ENCODE data around the gene DDX24.

DDX24 gene

GRCh38 chr14:94021416-94022157, 59.4 kb downstream of the DDX24 start:
- ChIA-PET POLR2A (no interaction called here), CTCF (interaction anchor here (1.0 to 2.4 kb wide), 6 partner anchors 10 to 82 kb away, joined by 3 to 5 read pairs (median 4); no protein-coding TSS in a partner anchor)
- 89% methylated on average over 10 of the region's 10 CpGs for WGBS (ENCODE audit: insufficient coverage)

DNA sequence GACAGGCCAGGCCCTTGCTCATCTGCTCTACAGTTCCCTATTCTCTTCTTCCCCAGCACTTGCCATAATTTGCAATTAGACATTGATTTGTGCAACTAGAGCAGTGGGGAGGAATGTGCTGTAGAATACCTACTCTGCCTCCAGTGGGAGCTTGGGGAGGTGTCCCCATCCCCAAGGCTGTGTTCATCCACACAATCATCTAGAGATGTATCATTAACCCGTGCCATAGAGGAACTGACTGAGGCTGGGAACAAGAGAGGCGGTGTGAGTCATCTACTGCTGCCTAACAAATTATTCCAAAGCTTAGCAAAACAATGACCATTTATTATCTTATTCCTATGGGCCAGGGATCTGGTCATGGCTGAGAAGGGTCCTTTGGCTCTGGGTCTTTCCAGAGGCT, 60.0 kb downstream of the DDX24 start:
- H3K27me3 ChIP-seq (replicated peaks in 2 of 5; ENCODE audit: control insufficient read depth in 4 of 5, insufficient read depth in 5 of 5, low read length in 4 of 5): peaks cover 0 to 5% (median 0%) of the 10 kb centered on the region in 5 experiments
- H3K4me3 ChIP-seq (ENCODE audit: control insufficient read depth in 1 of 7, extremely low read depth in 1 of 7, insufficient read depth in 4 of 7, low read depth in 2 of 7, low read length in 6 of 7): no peak overlapping the region
- POLR2A ChIA-PET: no interaction called here

More at GRCh38 chr14:94021416-94022157, 59.4 kb downstream of the DDX24 start:
- no peaks in the 10 kb centered on the region for H3K9me3 ChIP-seq (ENCODE audit: control extremely low read depth in 1 of 5, control insufficient read depth in 4 of 5, insufficient read depth in 2 of 5, low read depth in 1 of 5, low read length in 4 of 5)
- H3K4me1 ChIP-seq (ENCODE audit: control extremely low read depth in 1 of 4, control insufficient read depth in 4 of 4, insufficient read depth in 4 of 4, low read length in 3 of 4): peaks cover 0 to 3% (median 0%) of the 10 kb centered on the region in 4 experiments
- H3K27ac ChIP-seq (ENCODE audit: insufficient read depth in 1 of 2, low read depth in 1 of 2, low read length in 2 of 2, poor library complexity in 1 of 2, severe bottlenecking in 2 of 2): no peak overlapping the region
- no peak for DNase-seq
- no peaks in the 10 kb centered on the region for H3K36me3 ChIP-seq (ENCODE audit: control insufficient read depth in 4 of 4, insufficient read depth in 4 of 4, low read length in 3 of 4)
- peaks cover 0 to 4% (median 0%) of the 10 kb centered on the region in 5 experiments for H3K27me3 ChIP-seq (replicated peaks in 2 of 5; ENCODE audit: control insufficient read depth in 4 of 5, insufficient read depth in 5 of 5, low read length in 4 of 5)
- H3K4me3 ChIP-seq (ENCODE audit: control insufficient read depth in 1 of 7, extremely low read depth in 1 of 7, insufficient read depth in 4 of 7, low read depth in 2 of 7, low read length in 6 of 7): no peak overlapping the region

GRCh38 chr14:94020267-94020666, 60.7 kb downstream of the DDX24 start:
- no peak overlapping the region for H3K27ac ChIP-seq (ENCODE audit: insufficient read depth in 1 of 2, low read depth in 1 of 2, low read length in 2 of 2, poor library complexity in 1 of 2, severe bottlenecking in 2 of 2)
- H3K36me3 ChIP-seq (ENCODE audit: control insufficient read depth in 4 of 4, insufficient read depth in 4 of 4, low read length in 3 of 4): no peaks in the 10 kb centered on the region
- CTCF ChIA-PET: interaction anchor here (0.6 to 2.4 kb wide), 6 partner anchors 9 to 341 kb away, joined by 3 to 5 read pairs (median 3); partner anchors contain the start of gene CCDC197
- H3K4me3 ChIP-seq (ENCODE audit: control insufficient read depth in 1 of 7, extremely low read depth in 1 of 7, insufficient read depth in 4 of 7, low read depth in 2 of 7, low read length in 6 of 7): no peak overlapping the region
- H3K9me3 ChIP-seq (ENCODE audit: control extremely low read depth in 1 of 5, control insufficient read depth in 4 of 5, insufficient read depth in 2 of 5, low read depth in 1 of 5, low read length in 4 of 5): peaks cover 0 to 2% (median 0%) of the 10 kb centered on the region in 5 experiments
- POLR2A ChIA-PET: no interaction called here
- no peaks in the 10 kb centered on the region for H3K4me1 ChIP-seq (ENCODE audit: control extremely low read depth in 1 of 4, control insufficient read depth in 4 of 4, insufficient read depth in 4 of 4, low read length in 3 of 4)
- DNase-seq: no peak
- 100% methylated on average over 4 of the region's 4 CpGs for WGBS (ENCODE audit: insufficient coverage)
- H3K27me3 ChIP-seq (replicated peaks in 2 of 5; ENCODE audit: control insufficient read depth in 4 of 5, insufficient read depth in 5 of 5, low read length in 4 of 5): peaks cover 0 to 7% (median 0%) of the 10 kb centered on the region in 5 experiments

More for the DNA sequence above, 60.0 kb downstream of the DDX24 start:
- H3K27ac ChIP-seq (ENCODE audit: insufficient read depth in 1 of 2, low read depth in 1 of 2, low read length in 2 of 2, poor library complexity in 1 of 2, severe bottlenecking in 2 of 2): no peak overlapping the region
- no CpG with 5 or more reads among the region's 2 CpGs for WGBS (ENCODE audit: insufficient coverage)
- H3K36me3 ChIP-seq (ENCODE audit: control insufficient read depth in 4 of 4, insufficient read depth in 4 of 4, low read length in 3 of 4): no peaks in the 10 kb centered on the region
- no peak for DNase-seq
- peaks cover 0 to 2% (median 0%) of the 10 kb centered on the region in 4 experiments for H3K4me1 ChIP-seq (ENCODE audit: control extremely low read depth in 1 of 4, control insufficient read depth in 4 of 4, insufficient read depth in 4 of 4, low read length in 3 of 4)
- H3K9me3 ChIP-seq (ENCODE audit: control extremely low read depth in 1 of 5, control insufficient read depth in 4 of 5, insufficient read depth in 2 of 5, low read depth in 1 of 5, low read length in 4 of 5): no peaks in the 10 kb centered on the region
- CTCF ChIA-PET: interaction anchor here (1.0 to 2.4 kb wide), 5 partner anchors 10 to 24 kb away, joined by 3 to 5 read pairs (median 3); partner anchors contain the start of gene CCDC197

DNA sequence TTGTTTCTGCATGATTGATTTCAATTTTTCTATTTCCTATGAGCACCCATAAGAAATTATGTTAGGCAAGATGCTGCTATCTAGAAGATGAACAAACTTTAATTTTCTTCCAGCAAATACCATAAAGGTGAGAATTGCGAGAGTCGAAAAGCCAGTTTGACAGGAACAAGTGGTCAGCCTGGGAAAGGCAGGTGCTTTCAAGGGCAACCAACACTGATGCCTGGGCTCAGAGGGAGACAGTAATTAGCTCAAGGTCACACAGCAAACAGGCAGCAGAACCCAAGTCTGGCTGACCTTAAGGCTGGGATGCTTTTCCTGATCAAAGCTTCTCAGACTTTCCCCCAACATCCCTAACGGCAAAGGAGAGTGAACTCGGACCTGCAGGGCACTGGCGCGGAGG, 61.7 kb downstream of the DDX24 start:
- POLR2A ChIA-PET: no interaction called here
- WGBS (ENCODE audit: insufficient coverage): no CpG with 5 or more reads among the region's 6 CpGs
- peaks cover 0 to 7% (median 0%) of the 10 kb centered on the region in 5 experiments for H3K27me3 ChIP-seq (replicated peaks in 2 of 5; ENCODE audit: control insufficient read depth in 4 of 5, insufficient read depth in 5 of 5, low read length in 4 of 5)
- H3K4me3 ChIP-seq (ENCODE audit: control insufficient read depth in 1 of 7, extremely low read depth in 1 of 7, insufficient read depth in 4 of 7, low read depth in 2 of 7, low read length in 6 of 7): no peak overlapping the region
- H3K9me3 ChIP-seq (ENCODE audit: control extremely low read depth in 1 of 5, control insufficient read depth in 4 of 5, insufficient read depth in 2 of 5, low read depth in 1 of 5, low read length in 4 of 5): peaks cover 0 to 2% (median 0%) of the 10 kb centered on the region in 5 experiments
- no peaks in the 10 kb centered on the region for H3K4me1 ChIP-seq (ENCODE audit: control extremely low read depth in 1 of 4, control insufficient read depth in 4 of 4, insufficient read depth in 4 of 4, low read length in 3 of 4)
- H3K36me3 ChIP-seq (ENCODE audit: control insufficient read depth in 4 of 4, insufficient read depth in 4 of 4, low read length in 3 of 4): no peaks in the 10 kb centered on the region
- CTCF ChIA-PET: interaction anchor here (0.6 to 3.0 kb wide), 5 partner anchors 13 to 123 kb away, joined by 3 to 10 read pairs (median 4); no protein-coding TSS in a partner anchor
- DNase-seq: no peak
- no peak overlapping the region for H3K27ac ChIP-seq (ENCODE audit: insufficient read depth in 1 of 2, low read depth in 1 of 2, low read length in 2 of 2, poor library complexity in 1 of 2, severe bottlenecking in 2 of 2)

GRCh38 chr14:94018308-94018707, 62.7 kb downstream of the DDX24 start:
- no peak for DNase-seq
- no peak overlapping the region for H3K4me3 ChIP-seq (ENCODE audit: control insufficient read depth in 1 of 7, extremely low read depth in 1 of 7, insufficient read depth in 4 of 7, low read depth in 2 of 7, low read length in 6 of 7)
- H3K4me1 ChIP-seq (ENCODE audit: control extremely low read depth in 1 of 4, control insufficient read depth in 4 of 4, insufficient read depth in 4 of 4, low read length in 3 of 4): no peaks in the 10 kb centered on the region
- 77% methylated on average over 5 of the region's 8 CpGs for WGBS (ENCODE audit: insufficient coverage)
- H3K27ac ChIP-seq (ENCODE audit: insufficient read depth in 1 of 2, low read depth in 1 of 2, low read length in 2 of 2, poor library complexity in 1 of 2, severe bottlenecking in 2 of 2): no peak overlapping the region
- H3K36me3 ChIP-seq (ENCODE audit: control insufficient read depth in 4 of 4, insufficient read depth in 4 of 4, low read length in 3 of 4): no peaks in the 10 kb centered on the region
- POLR2A ChIA-PET: no interaction called here
- H3K9me3 ChIP-seq (ENCODE audit: control extremely low read depth in 1 of 5, control insufficient read depth in 4 of 5, insufficient read depth in 2 of 5, low read depth in 1 of 5, low read length in 4 of 5): peaks cover 0 to 2% (median 0%) of the 10 kb centered on the region in 5 experiments
- CTCF ChIA-PET: interaction anchor here (1.2 to 3.0 kb wide), 3 partner anchors 13 to 83 kb away, joined by 3 to 10 read pairs (median 4); no protein-coding TSS in a partner anchor
- H3K27me3 ChIP-seq (replicated peaks in 2 of 5; ENCODE audit: control insufficient read depth in 4 of 5, insufficient read depth in 5 of 5, low read length in 4 of 5): peaks cover 0 to 7% (median 0%) of the 10 kb centered on the region in 5 experiments

GRCh38 chr14:94016446-94016976, 64.5 kb downstream of the DDX24 start:
- no peak for DNase-seq
- Histone ChIP-seq H3K9me3 (ENCODE audit: control extremely low read depth in 1 of 5, control insufficient read depth in 4 of 5, insufficient read depth in 2 of 5, low read depth in 1 of 5, low read length in 4 of 5) (peaks cover 0 to 2% (median 0%) of the 10 kb centered on the region in 5 experiments), H3K4me3 (ENCODE audit: control insufficient read depth in 1 of 7, extremely low read depth in 1 of 7, insufficient read depth in 4 of 7, low read depth in 2 of 7, low read length in 6 of 7) (no peak overlapping the region), H3K27me3 (replicated peaks in 2 of 5; ENCODE audit: control insufficient read depth in 4 of 5, insufficient read depth in 5 of 5, low read length in 4 of 5) (peaks cover 0 to 7% (median 0%) of the 10 kb centered on the region in 5 experiments), H3K36me3 (ENCODE audit: control insufficient read depth in 4 of 4, insufficient read depth in 4 of 4, low read length in 3 of 4) (no peaks in the 10 kb centered on the region), H3K4me1 (ENCODE audit: control extremely low read depth in 1 of 4, control insufficient read depth in 4 of 4, insufficient read depth in 4 of 4, low read length in 3 of 4) (peaks cover 0 to 8% (median 2%) of the 10 kb centered on the region in 4 experiments), H3K27ac (ENCODE audit: insufficient read depth in 1 of 2, low read depth in 1 of 2, low read length in 2 of 2, poor library complexity in 1 of 2, severe bottlenecking in 2 of 2) (no peak overlapping the region)
- WGBS (ENCODE audit: insufficient coverage): 93% methylated on average over 8 of the region's 8 CpGs
- ChIA-PET POLR2A (no interaction called here), CTCF (interaction anchor here (1.0 to 3.0 kb wide), 5 partner anchors 16 to 76 kb away, joined by 3 to 10 read pairs (median 4); no protein-coding TSS in a partner anchor)
